Measurements from ENCODE around the gene ANGPTL8. TPM values are rescaled to one million over a fixed set of nuclear protein-coding genes. Genes with fewer than 3 reads are reported as not detected.

The ANGPTL8 gene
- total and polyA plus RNA-seq, 2 of the 13 experiments (the other 11 are each of a cell fraction or from before 2014, with no cell fraction given) = 27.3 to 243 TPM

- no peak for TF ChIP-seq ETS1 (CRISPR knock-in tag; IDR thresholded peaks at IDR 0.05)
- no peak for TF ChIP-seq ZC3H13 (CRISPR knock-in tag; IDR thresholded peaks at IDR 0.05)
- TF ChIP-seq ERF (CRISPR knock-in tag; IDR thresholded peaks at IDR 0.05) = 0 out of 2 replicates have a peak, but pooled peaks have one; percentile 37
- TF ChIP-seq TRAFD1 (CRISPR knock-in tag; IDR thresholded peaks at IDR 0.05; ENCODE audit: borderline replicate concordance) = no peak
- TF ChIP-seq NFATC3 (CRISPR knock-in tag; IDR thresholded peaks at IDR 0.05) = no peak
- no peak for TF ChIP-seq ZNF142 (CRISPR knock-in tag; IDR thresholded peaks at IDR 0.05)
- no peak for TF ChIP-seq BCL6 (CRISPR knock-in tag; IDR thresholded peaks at IDR 0.05)
- no peak for TF ChIP-seq ZSCAN25 (CRISPR knock-in tag; IDR thresholded peaks at IDR 0.05)
- TF ChIP-seq MEIS1 (CRISPR knock-in tag; IDR thresholded peaks at IDR 0.05; ENCODE audit: borderline replicate concordance) = no peak
- no peak for TF ChIP-seq SP1 (IDR thresholded peaks at IDR 0.05)
- TF ChIP-seq SP1 (CRISPR knock-in tag; IDR thresholded peaks at IDR 0.05) = 0 out of 2 replicates have a peak, but pooled peaks have one; percentile 14
- no peak for TF ChIP-seq AHDC1 (CRISPR knock-in tag; IDR thresholded peaks at IDR 0.05; ENCODE audit: borderline replicate concordance)
- peak; percentile 52; the same call in 1 of the 3 replicates for TF ChIP-seq MXI1 (IDR thresholded peaks at IDR 0.05; ENCODE audit: borderline replicate concordance, low read depth, low read length)
Observed at GRCh38 chr19:11264452-11265176, 25.2 kb downstream of the ANGPTL8 start (continued).

All from HepG2 (cell line).